Measurements from ENCODE around the gene ABCB11.

DNA sequence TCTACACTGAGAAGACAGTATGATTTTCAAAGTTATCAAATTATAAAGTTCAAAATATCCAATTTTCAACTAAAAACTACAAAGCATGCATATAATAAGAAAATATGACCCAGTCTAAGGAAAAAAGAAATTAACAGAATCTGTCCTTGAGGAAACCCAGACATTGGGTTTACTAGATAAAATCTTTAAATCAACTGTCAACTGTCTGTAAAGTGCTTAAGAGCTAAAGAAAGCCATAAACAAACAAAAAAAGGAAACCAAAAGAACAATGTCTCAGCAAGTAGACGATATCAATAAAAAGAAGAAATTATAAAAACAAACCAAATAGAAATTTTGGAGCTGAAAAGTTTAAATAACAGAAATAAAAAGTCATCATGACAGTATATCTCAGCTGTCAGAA, 10.5 kb upstream of the ABCB11 start:
- TF ChIP-seq, protein P1, sequence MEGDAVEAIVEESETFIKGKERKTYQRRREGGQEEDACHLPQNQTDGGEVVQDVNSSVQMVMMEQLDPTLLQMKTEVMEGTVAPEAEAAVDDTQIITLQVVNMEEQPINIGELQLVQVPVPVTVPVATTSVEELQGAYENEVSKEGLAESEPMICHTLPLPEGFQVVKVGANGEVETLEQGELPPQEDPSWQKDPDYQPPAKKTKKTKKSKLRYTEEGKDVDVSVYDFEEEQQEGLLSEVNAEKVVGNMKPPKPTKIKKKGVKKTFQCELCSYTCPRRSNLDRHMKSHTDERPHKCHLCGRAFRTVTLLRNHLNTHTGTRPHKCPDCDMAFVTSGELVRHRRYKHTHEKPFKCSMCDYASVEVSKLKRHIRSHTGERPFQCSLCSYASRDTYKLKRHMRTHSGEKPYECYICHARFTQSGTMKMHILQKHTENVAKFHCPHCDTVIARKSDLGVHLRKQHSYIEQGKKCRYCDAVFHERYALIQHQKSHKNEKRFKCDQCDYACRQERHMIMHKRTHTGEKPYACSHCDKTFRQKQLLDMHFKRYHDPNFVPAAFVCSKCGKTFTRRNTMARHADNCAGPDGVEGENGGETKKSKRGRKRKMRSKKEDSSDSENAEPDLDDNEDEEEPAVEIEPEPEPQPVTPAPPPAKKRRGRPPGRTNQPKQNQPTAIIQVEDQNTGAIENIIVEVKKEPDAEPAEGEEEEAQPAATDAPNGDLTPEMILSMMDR (IDR thresholded peaks at IDR 0.05), result no peak
- TF ChIP-seq POLR2A (IDR thresholded peaks at IDR 0.05), result no peak

Data from thyroid gland (tissue), 4 donors.